Neural cell (in vitro differentiated cells): ENCODE results near the gene PSMA6.
"Not testable (repeated sequence)": the region's sequence is repeated elsewhere in the genome, so short reads cannot be mapped to it uniquely, and the experiment has no call there.

Source experiments
- CTCF ChIP-seq: fragments of 450-650 bp; IDR thresholded peaks from 2 replicates; pipeline ENCODE4 v1.5.1; 2014; ENCODE audit warnings: antibody characterized with exemption, mild to moderate bottlenecking, moderate library complexity; ENCODE audit not compliant: poor library complexity, severe bottlenecking
- EZH2 ChIP-seq: fragments of 200-600, 300-800 bp; shearing (Covaris generic), sonication (generic); IDR thresholded peaks from 2 replicates; pipeline ENCODE4 v1.6.1; 2014; ENCODE audit warnings: antibody characterized with exemption, low read length, borderline replicate concordance, mild to moderate bottlenecking; ENCODE audit not compliant: insufficient read depth, poor library complexity, severe bottlenecking
- POLR2AphosphoS5 ChIP-seq: IDR thresholded peaks from 2 replicates; pipeline ENCODE4 v1.6.1; 2012

GRCh38 chr14:35348044-35348380 lies 55.8 kb downstream of the PSMA6 start:
- not testable (repeated sequence) for TF ChIP-seq CTCF, EZH2, POLR2AphosphoS5
